ENCODE data around the gene CARMIL1.

Gene CARMIL1

GRCh38 chr6:25484900-25485299 lies 205.7 kb downstream of the CARMIL1 start:
- no peak for DNase-seq

DNA sequence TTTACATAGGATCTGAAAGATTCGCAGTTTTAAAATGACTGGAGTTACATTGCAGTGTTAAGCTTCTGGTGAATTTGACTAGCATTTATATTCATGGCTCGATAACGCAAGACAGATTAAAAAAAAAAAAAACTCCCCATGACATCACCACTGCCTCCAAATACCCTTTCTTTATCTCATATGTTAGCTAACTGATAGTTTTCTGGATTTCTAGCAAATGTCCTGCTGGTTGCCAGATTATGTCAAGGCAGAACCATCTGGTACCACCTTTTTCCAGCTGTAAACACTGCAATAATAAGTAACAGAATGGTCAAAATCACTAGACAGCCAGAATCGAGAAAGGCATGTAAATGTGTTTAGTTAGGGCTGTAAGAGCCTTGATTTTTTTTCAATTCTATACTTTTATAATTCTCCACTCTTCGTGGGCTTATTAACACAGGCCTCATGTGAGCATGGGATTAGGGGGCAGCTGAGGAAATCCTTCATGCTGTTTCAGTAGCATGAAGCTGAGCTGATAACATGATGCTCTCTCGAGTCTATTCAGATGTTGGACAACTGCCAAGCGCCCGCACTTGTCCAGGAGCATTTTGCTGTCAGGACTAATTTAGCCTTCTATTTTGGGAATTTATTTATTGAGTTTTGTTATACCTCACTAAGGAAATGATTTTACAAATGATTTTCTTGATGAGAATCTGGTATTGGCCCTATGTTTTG lies 206.8 kb downstream of the CARMIL1 start:
- no peak for DNase-seq

DNA sequence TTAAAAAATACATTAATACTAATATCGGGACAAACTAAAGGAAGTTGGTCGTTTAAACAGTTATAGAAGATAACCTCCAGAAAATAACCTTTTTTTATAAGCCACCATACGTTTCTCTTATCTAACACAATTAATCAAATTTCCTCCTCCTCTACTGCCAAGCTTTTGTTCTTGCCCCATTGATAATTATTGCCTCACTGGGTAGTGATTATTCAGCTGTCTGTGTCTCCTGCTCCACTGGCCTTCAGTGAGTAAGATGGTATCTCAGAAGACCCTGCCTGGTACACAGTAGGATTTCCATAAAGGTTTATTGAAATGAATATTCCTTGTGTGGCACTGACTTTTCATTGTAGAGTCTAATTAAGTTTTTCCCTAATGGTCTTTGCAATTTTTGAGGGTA lies 207.4 kb downstream of the CARMIL1 start:
- no peak for DNase-seq

DNA sequence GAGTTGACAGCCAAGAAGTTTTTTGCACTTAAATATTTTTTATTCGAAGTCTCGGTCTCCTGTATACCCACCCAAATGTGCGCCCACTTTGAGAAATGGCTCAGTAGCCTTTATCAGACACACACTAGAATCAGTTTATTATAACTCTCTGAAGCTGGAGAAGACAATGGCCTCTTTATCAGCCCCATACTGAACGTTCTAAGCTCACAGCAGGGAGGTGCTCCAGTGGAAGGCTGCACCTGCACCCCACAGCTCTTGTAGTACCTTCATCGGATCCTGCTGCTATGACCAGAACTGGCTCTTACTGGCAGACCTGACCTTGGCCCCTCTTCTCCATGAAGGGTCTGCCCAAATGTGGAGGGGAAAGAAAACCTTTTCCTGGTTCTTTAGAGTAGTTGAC lies 207.8 kb downstream of the CARMIL1 start:
- no peak for DNase-seq

DNA sequence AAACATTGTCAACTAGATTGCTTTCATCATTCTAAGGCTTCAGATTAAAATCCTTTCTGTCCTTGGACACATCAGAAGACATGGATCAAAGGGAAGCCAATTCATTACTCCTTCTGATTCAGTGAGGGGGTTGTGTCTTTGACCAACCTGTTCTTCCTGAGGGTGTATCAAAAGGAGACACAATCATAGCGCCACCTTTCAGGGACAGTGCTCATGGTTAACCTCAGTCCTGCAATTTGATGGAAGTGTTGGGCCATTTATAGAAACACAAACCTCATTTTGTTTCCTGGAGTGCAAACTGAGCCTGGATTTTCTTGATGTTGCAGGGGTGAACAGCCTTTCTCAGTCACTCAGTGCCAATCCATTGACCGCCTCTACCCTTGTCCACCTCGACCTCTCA lies 209.0 kb downstream of the CARMIL1 start:
- DNase-seq = no peak

DNA sequence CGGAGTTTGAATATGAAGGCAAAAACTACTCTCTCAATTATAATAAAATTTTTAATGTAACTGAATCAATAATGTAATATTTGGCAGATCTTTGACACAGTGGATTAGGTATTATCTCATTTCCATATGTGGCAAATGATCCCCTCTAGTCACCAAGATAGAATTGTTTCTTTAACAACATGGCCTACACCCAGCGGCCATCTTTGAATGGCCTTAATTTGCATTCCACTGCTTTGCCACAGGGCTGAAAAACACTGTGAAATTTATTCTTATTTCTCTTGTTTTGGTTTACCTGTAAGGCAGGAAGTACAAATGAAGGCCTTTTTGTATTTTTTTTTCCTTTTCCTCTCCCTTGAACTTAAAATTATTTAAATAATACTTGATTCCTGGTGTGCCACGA lies 210.2 kb downstream of the CARMIL1 start:
- no peak for DNase-seq

DNA sequence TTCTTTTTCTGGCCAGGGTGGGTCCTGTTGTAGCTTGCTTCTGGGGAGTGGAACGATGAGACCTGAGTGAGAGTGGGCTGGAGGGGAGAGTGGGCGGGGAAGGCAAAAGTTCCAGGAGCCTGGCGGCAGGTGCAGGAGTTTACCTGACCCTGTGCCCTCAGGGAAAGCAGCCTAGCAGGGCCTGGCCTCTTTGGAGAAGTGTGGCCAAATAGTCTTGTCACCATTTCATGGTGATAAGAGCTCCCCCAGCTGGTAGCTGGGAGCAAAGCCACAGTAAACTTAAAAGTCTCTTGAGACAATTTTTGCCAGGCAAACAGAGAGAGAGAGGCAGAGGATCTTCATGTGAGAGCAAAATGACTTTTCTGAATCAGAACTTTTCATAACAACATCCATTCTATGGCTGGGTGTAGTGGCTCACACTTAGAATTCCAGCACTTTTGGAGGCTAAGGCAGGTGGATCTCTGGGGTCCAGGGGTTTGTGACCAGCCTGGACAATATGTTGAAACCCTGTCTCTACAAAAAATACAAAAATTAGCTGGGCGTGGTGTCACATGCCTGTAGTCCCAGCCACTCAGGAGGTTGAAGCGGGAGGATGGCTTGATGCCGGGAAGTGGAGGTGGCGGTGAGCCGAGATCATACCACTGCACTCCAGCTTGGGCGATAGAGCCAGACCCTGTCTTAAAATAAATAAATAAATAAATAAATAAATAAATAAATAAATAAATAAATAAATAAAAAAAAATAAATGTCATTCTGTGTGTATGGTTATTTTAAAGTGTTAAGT lies 211.0 kb downstream of the CARMIL1 start:
- DNase-seq = peak; percentile 68 to 69

DNA sequence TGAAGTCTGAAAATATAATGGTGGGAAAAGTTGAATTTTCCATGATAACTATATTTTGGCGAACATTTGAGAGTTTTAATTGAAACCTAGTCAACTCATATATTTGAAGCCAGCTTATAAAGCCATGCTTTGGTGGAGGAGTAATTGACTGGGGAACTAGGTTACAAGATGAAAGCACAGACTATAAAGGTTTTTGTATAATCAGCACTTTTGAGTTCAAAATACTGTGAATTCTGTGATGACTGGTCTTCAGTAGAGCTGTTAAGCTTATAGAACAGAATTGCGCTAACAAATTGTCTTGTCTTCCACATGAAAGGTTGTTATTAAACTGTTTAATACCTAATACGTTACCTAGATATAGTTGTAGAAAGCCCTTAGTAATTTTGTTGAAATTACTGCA lies 213.8 kb downstream of the CARMIL1 start:
- no peak for DNase-seq

DNA sequence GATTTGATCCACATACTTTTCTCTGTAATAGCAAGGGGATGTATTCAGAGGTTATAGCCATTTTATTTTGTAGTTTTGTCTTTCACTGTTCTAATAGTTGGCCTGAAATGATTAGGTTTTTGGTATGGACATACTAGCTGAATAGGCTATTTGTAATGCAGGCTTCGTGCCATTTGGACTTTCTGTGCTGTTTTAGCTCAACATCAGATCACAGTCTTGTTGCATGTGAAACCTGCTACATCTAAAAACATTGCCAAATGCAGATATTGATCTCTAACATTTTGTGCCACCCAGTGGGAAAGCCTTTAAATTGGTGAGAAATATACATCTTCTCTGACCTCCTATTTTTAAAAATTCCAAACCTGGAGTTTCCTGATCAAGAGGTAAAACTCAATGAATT lies 215.3 kb downstream of the CARMIL1 start:
- DNase-seq = no peak

DNA sequence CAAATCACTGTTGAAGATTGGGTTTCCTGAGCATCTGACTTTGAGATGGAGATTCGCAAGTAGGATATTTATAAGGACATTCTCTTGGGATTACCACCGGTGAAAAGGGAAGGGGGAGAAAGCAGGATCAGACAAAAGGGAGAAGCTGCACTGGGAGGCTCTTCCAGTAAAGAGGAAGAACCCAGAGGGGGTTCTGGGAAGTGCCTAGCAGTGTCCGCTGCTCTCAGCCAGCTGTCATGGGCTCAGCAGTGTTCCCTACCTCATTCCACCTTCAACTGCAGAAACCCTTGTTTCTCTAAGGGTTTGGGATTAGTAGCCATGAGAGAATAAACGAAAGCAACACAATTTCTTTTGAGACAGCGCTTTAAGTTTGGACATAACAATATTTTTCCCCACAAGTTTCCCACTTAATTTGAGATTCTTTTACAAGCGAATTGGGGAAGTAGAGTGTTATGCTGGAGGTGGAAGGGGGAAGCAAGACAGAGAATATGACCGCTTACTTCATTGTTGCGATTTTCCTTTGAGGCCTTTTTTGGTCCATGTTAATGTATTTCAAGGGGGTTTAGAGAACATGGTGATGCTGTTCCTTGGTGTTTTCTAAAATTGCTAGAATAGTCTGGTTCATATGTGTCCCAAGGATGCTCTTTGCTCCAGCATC lies 218.3 kb downstream of the CARMIL1 start:
- DNase-seq = no peak

- DNase-seq = no peak
Observed at GRCh38 chr6:25498505-25498904, 219.3 kb downstream of the CARMIL1 start.

GRCh38 chr6:25499615-25500235 lies 220.6 kb downstream of the CARMIL1 start:
- DNase-seq = no peak

DNA sequence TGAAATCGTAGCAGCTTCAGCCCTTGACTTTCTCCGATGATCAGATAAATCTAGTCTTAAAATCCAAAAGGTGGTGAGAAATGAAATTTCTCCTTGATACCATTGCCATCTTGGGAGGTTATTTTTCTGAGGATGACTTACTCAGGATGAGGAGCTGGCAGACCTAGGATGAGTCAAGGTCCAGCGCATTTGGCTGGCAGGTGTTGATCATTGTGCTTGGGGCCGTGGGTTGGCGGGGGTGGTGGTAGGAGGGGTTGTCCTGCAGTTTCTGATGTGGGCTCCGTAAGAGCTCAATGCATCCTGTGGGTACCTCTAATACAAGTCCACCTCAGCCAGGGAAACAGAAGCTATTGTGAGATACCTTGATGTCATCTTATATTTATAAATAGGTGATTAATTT lies 224.5 kb downstream of the CARMIL1 start:
- DNase-seq = no peak

- no peak for DNase-seq
Observed at GRCh38 chr6:25504661-25505060, 225.5 kb downstream of the CARMIL1 start.

GRCh38 chr6:25506020-25506419 lies 226.8 kb downstream of the CARMIL1 start:
- DNase-seq = no peak

- DNase-seq = no peak
Observed at GRCh38 chr6:25508051-25508450, 228.9 kb downstream of the CARMIL1 start.

DNA sequence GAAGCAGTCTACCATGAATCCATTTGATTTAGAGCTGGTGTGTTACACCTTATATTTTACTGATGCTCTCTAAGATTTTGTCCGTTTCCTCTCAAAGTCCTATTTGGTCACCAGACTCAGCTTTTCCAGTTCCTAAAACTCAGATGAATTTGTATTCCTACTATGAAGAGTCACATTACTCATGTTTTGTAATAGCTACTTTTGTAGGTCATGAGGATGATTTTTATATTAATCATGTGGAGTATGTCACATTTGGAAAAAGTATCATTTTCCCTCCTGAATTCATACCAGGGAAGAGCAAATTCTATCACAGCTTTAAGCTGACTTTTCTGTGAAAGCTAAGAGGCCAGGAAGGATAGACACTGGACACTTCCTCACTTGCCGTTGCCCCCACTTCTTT lies 232.2 kb downstream of the CARMIL1 start:
- no peak for DNase-seq

DNA sequence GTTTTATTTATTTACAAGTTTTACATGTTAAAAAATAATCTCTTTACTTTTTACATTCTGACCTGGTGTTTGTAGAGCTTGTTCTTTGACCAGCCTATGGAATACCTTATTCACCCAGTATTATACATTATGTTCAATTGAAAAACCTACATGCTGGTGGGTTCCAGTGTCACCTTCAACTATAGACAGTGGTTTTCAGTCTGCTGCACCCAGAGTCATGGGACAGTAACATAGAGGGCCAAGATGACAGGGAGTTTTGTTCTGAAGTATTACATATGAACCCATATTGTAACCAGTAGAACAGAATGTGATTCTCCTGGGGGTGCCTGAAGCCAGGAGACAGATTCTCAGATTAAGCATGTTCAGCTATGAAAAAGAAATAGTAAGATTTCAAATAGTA lies 233.4 kb downstream of the CARMIL1 start:
- no peak for DNase-seq

GRCh38 chr6:25519856-25520255 lies 240.7 kb downstream of the CARMIL1 start:
- DNase-seq = no peak

DNA sequence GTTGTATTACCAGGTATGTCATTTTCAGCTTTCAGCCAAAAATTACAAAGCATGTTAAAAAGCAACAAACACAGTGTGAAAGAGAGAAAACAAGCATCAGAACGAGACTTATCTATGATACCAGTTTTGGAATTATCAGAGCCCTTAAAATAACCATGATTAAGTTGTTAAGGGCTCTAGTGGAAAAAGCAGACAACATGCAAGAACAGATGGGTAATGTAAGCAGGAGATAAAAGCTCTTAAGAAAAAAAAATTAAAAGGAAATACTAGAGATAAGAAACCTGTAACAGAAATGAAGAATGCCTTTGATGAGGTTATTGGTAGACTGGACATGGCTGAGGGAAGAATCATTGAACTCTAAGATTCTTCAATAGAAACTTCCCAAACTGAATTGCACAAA lies 245.4 kb downstream of the CARMIL1 start:
- no peak for DNase-seq

DNA sequence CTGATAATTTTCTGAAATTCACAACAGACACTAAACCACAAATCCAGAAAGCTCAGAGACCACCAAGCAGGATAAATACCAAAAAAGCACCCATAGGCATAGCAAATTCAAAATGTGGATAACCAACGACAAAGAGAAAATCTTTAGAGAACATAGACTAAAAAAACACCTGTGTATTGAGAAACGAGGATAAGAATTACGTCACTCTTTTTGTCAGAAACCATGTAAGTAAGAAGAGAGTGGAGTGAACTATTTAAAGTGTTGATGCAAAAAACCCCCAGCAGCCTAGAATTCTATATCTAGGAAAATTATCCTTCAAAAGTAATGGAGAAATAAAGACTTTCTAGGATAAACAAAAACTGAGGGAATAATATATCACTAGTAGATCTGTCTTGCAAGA lies 245.9 kb downstream of the CARMIL1 start:
- no peak for DNase-seq

GRCh38 chr6:25534942-25535631 lies 255.9 kb downstream of the CARMIL1 start:
- DNase-seq = no peak

- no peak for DNase-seq
Observed at GRCh38 chr6:25535632-25536225, 256.6 kb downstream of the CARMIL1 start.

Measured in CD4-positive, alpha-beta T cell treated with Interleukin-4 for 1 hour (primary cell).